HG03469 (cell line): ENCODE results near the gene DBNL.

Source experiments
- ATAC-seq: cut with Tn5 transposase; IDR thresholded peaks from one replicate; pipeline ENCODE4 v1.9.1; 2021; ENCODE audit warnings: mild to moderate bottlenecking, moderate library complexity, moderate number of reproducible peaks; ENCODE audit not compliant: unreplicated experiment

Gene DBNL

GRCh38 chr7:44060948-44061644, 16.6 kb downstream of the DBNL start:
- ATAC-seq, result no peak

GRCh38 chr7:44061645-44062179, 17.2 kb downstream of the DBNL start:
- ATAC-seq, result no peak

- no peak for ATAC-seq
Observed at GRCh38 chr7:44062180-44062902, 17.8 kb downstream of the DBNL start.

GRCh38 chr7:44062903-44063295, 18.4 kb downstream of the DBNL start:
- no peak for ATAC-seq

- ATAC-seq, result no peak
Observed at GRCh38 chr7:44063547-44063893, 19.0 kb downstream of the DBNL start.

- no peak for ATAC-seq
Observed at GRCh38 chr7:44063894-44064651, 19.6 kb downstream of the DBNL start.

- ATAC-seq, result no peak
Observed at GRCh38 chr7:44064791-44065430, 20.4 kb downstream of the DBNL start.

- no peak for ATAC-seq
Observed at GRCh38 chr7:44065431-44066110, 21.1 kb downstream of the DBNL start, which contains the start of gene PGAM2. Gene PGAM2 (minus strand): TSS chr7:44065567. CDS start chr7:44065529, 38 bp downstream.

GRCh38 chr7:44066111-44066460, 21.6 kb downstream of the DBNL start:
- ATAC-seq, result no peak

GRCh38 chr7:44066494-44067063, 22.1 kb downstream of the DBNL start:
- no peak for ATAC-seq

GRCh38 chr7:44067064-44067951, 22.8 kb downstream of the DBNL start:
- no peak for ATAC-seq

GRCh38 chr7:44068054-44068453, 23.6 kb downstream of the DBNL start:
- ATAC-seq, result no peak

GRCh38 chr7:44071726-44072363, 27.3 kb downstream of the DBNL start:
- ATAC-seq, result no peak

GRCh38 chr7:44072364-44073231, 28.1 kb downstream of the DBNL start:
- no peak for ATAC-seq

- no peak for ATAC-seq
Observed at GRCh38 chr7:44073664-44074348, 29.3 kb downstream of the DBNL start.

- no peak for ATAC-seq
Observed at GRCh38 chr7:44074349-44074695, 29.8 kb downstream of the DBNL start.
